Loucy (cell line): ENCODE results near the gene RAET1L.

ENCODE experiments used
- H2AFZ ChIP-seq: fragments of 200-600 bp; sonication (generic); 2 replicates; pipeline ENCODE4 v1.6.0; 2016; ENCODE audit warnings: antibody characterized with exemption, mild to moderate bottlenecking, low read length, moderate library complexity
- H3F3A ChIP-seq: fragments of 200-600 bp; 2 replicates; pipeline ENCODE4 v1.6.0; 2016; ENCODE audit warnings: antibody characterized with exemption, low read depth, mild to moderate bottlenecking
- H3K27me3 ChIP-seq: fragments of 200-600 bp; sonication (generic); 2 replicates; pipeline ENCODE4 v1.6.1; 2014; ENCODE audit warnings: low read length, mild to moderate bottlenecking; ENCODE audit not compliant: insufficient read depth, poor library complexity, severe bottlenecking
- H3K36me3 ChIP-seq: fragments of 200-600 bp; sonication (generic); 2 replicates; pipeline ENCODE4 v1.6.1; 2016; ENCODE audit warnings: low read length; ENCODE audit not compliant: insufficient read depth
- H3K4me1 ChIP-seq: fragments of 200-600 bp; sonication (generic); 2 replicates; pipeline ENCODE4 v1.5.1; 2014; ENCODE audit warnings: low read length, mild to moderate bottlenecking; ENCODE audit not compliant: insufficient read depth, poor library complexity, severe bottlenecking
- H3K4me2 ChIP-seq: fragments of 200-600 bp; sonication (generic); 2 replicates; pipeline ENCODE4 v1.6.0; 2014; ENCODE audit warnings: antibody characterized with exemption, low read length, low read depth, mild to moderate bottlenecking; ENCODE audit not compliant: poor library complexity, severe bottlenecking
- H3K4me3 ChIP-seq: fragments of 200-600 bp; sonication (generic); 2 replicates; pipeline ENCODE4 v1.5.1; 2014; ENCODE audit warnings: low read length, mild to moderate bottlenecking, mixed read lengths; ENCODE audit not compliant: poor library complexity, severe bottlenecking
- H3K79me2 ChIP-seq: fragments of 200-600 bp; sonication (generic); 2 replicates; pipeline ENCODE4 v1.6.1; 2014; ENCODE audit warnings: low read length; ENCODE audit not compliant: insufficient read depth
- H3K9ac ChIP-seq: fragments of 200-600 bp; sonication (generic); 2 replicates; pipeline ENCODE4 v1.6.0; 2014; ENCODE audit warnings: mild to moderate bottlenecking, low read depth, low read length, moderate library complexity; ENCODE audit not compliant: poor library complexity, severe bottlenecking
- H3K9me2 ChIP-seq: fragments of 200-600 bp; sonication (generic); replicated peaks from 2 replicates; pipeline ENCODE4 v1.6.1; 2016; ENCODE audit warnings: low read depth, low read length, mixed read lengths
- H3K9me3 ChIP-seq: fragments of 200-600 bp; sonication (generic); 2 replicates; pipeline ENCODE4 v1.6.1; 2014; ENCODE audit warnings: mild to moderate bottlenecking, antibody characterized with exemption, low read length, low read depth; ENCODE audit not compliant: insufficient read depth
- H4K20me1 ChIP-seq: fragments of 200-600 bp; sonication (generic); 2 replicates; pipeline ENCODE4 v1.6.0; 2014; ENCODE audit warnings: antibody characterized with exemption, low read length, mild to moderate bottlenecking; ENCODE audit not compliant: insufficient read depth, poor library complexity, severe bottlenecking
- EZH2phosphoT487 ChIP-seq: fragments of 200-600 bp; IDR thresholded peaks from 2 replicates; pipeline ENCODE4 v1.6.1; 2018; ENCODE audit warnings: antibody characterized with exemption, mild to moderate bottlenecking, moderate library complexity, borderline replicate concordance
- TF ChIP-seq, protein P1 (sequence below): fragments of 200-600 bp; sonication (generic); conservative IDR thresholded peaks from 2 replicates; pipeline ENCODE4 v1.5.1; 2014; ENCODE audit warnings: mild to moderate bottlenecking, antibody characterized with exemption, low read length

Gene RAET1L

DNA sequence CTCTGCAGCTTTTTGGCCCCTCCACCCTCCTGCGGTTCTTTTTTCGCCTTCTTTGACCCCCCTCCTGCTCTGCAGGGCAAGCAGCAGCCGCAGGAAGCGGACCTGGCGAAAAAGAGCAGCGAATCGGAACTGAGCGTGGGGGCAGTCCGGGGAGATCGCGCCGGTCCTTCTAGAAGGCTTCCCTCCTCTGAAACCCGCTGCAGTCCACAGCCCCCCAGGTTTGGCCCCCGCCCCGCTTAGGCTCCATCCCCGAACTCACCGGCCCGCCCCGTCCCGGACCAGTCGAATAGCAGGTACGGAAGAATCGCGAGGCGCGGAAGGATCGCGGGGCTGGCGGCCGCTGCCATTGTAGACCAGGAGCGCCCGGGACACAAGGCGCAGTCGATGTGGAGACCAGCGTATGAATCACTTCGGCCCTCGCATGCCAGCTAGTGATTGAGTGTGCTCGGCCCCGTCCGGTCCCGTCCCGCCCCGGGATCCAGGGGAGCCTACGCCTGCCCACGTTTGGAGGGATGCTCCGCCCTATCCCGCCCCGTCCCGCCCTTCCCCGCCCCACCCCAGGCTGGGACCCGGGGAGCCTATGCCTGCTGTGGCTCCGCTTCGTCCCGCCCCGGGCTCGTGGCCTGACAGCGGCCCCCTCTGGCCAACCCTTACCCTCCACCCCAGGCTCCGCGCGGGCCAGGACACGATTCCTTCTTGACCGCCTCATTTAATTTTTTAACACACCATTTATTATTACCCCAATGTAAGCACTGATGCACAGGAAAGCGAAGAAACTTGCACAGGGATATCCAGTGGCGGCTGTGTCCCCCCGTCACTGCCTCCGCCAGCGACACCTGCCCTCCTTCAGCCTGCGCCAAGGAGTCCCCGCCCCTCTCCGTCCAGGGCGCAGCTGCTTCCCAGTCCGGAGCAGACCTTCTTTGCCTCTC is 43.7 kb upstream of the RAET1L start, which contains the start of gene ULBP3:
Gene ULBP3, minus strand, starts transcription at position 402 of the 929 bp plus-strand sequence. Its CDS starts 55 bp downstream, at position 347.
- no peaks in the 10 kb centered on the region for H3K27me3 ChIP-seq
- H3K9me2 ChIP-seq: no peaks in the 10 kb centered on the region
- no peak within 1 kb of the TSS for H3K4me2 ChIP-seq
- H3K4me3 ChIP-seq: no peak within 1 kb of the TSS
- no peak within 1 kb of the TSS for H3K9ac ChIP-seq
- H3K4me1 ChIP-seq: peaks cover 9% of the 10 kb centered on the region
- no peaks in the 10 kb centered on the region for H3K79me2 ChIP-seq
- no peak within 1 kb of the TSS for H2AFZ ChIP-seq
- no peaks in the 10 kb centered on the region for H3K36me3 ChIP-seq
- no peak for TF ChIP-seq EZH2phosphoT487
- TF ChIP-seq, protein P1, sequence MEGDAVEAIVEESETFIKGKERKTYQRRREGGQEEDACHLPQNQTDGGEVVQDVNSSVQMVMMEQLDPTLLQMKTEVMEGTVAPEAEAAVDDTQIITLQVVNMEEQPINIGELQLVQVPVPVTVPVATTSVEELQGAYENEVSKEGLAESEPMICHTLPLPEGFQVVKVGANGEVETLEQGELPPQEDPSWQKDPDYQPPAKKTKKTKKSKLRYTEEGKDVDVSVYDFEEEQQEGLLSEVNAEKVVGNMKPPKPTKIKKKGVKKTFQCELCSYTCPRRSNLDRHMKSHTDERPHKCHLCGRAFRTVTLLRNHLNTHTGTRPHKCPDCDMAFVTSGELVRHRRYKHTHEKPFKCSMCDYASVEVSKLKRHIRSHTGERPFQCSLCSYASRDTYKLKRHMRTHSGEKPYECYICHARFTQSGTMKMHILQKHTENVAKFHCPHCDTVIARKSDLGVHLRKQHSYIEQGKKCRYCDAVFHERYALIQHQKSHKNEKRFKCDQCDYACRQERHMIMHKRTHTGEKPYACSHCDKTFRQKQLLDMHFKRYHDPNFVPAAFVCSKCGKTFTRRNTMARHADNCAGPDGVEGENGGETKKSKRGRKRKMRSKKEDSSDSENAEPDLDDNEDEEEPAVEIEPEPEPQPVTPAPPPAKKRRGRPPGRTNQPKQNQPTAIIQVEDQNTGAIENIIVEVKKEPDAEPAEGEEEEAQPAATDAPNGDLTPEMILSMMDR: no peak
- H3F3A ChIP-seq: no peaks in the 10 kb centered on the region
- H3K9me3 ChIP-seq: no peaks in the 10 kb centered on the region
- H4K20me1 ChIP-seq: no peaks in the 10 kb centered on the region

DNA sequence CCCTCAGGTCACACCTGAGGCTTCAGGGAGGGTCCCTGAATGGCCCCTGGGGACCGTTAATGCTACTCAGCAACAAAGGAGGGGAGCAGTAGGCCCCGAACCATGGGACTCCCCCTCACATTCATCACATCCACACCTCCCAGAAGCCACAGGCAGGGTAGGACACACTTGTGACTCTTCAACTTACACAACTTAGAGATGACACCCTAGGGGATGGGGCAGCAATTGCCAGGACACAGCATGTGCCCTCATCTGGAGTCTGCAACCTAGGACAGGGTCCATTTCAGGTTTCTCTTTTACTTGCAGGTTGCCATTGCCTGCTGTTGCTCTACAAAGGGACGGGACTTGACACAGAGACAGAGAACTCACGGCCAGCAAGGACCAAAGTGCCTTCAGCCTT is 42.8 kb upstream of the RAET1L start:
- no peaks in the 10 kb centered on the region for H4K20me1 ChIP-seq
- H3K27me3 ChIP-seq: no peaks in the 10 kb centered on the region
- H3K36me3 ChIP-seq: no peaks in the 10 kb centered on the region
- H3K4me3 ChIP-seq: no peak overlapping the region
- no peak overlapping the region for H3K4me2 ChIP-seq
- no peak overlapping the region for H3K9ac ChIP-seq
- H3K79me2 ChIP-seq: no peaks in the 10 kb centered on the region
- H3K4me1 ChIP-seq: peaks cover 9% of the 10 kb centered on the region
- H3K9me3 ChIP-seq: no peaks in the 10 kb centered on the region
- no peak for TF ChIP-seq EZH2phosphoT487
- TF ChIP-seq, protein P1: no peak
- H3K9me2 ChIP-seq: no peaks in the 10 kb centered on the region
- H3F3A ChIP-seq: no peaks in the 10 kb centered on the region
- no peak overlapping the region for H2AFZ ChIP-seq

DNA sequence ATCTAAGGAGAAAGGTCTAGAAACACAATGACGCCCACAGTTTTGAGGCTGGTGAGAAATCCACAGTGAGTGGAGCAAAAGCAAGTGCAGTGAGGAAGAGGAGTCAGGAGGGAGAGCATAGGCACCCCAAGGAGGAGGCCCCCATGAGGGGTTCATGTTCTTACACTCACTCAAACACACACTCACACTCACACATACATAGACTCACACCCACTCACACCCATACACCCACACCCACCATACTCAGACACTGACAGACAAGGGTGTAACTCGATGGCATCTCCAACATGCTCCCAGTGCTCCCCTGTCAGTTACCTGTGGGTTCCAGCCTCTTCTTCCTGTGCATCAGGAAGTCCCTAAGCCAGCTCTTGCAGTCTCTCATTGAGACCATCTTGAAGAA is 39.8 kb upstream of the RAET1L start:
- Histone ChIP-seq H3F3A (no peaks in the 10 kb centered on the region), H4K20me1 (no peaks in the 10 kb centered on the region)
- TF ChIP-seq, protein P1: no peak
- no peak for TF ChIP-seq EZH2phosphoT487

More for the DNA sequence above, 39.8 kb upstream of the RAET1L start:
- H3K4me2 ChIP-seq: no peak overlapping the region
- H3K9ac ChIP-seq: no peak overlapping the region
- H3K79me2 ChIP-seq: no peaks in the 10 kb centered on the region
- H2AFZ ChIP-seq: no peak overlapping the region
- no peaks in the 10 kb centered on the region for H3K9me3 ChIP-seq
- no peaks in the 10 kb centered on the region for H3K9me2 ChIP-seq
- no peaks in the 10 kb centered on the region for H3K27me3 ChIP-seq
- no peak overlapping the region for H3K4me3 ChIP-seq
- H3K4me1 ChIP-seq: peaks cover 7% of the 10 kb centered on the region
- H3K36me3 ChIP-seq: no peaks in the 10 kb centered on the region
